Prostate gland (tissue), 2 donors: Measurements from ENCODE around the gene SEL1L3. TPM values are rescaled to one million over a fixed set of nuclear protein-coding genes. Genes with fewer than 3 reads are reported as not detected.

ENCODE experiments used
- DNase-seq: peaks from one replicate; pipeline ENCODE4 v3.0.0-alpha.2; 2019; ENCODE audit warnings: low spot score
- H3K27ac ChIP-seq, 2 donors: fragments of 200-600 bp; sonication (generic); 2 replicates each; pipeline ENCODE4 v1.5.1; 2017 to 2019
- H3K27me3 ChIP-seq: fragments of 200-600 bp; sonication (generic); replicated peaks from 2 replicates; pipeline ENCODE4 v1.5.1; 2019; ENCODE audit not compliant: insufficient read depth
- H3K36me3 ChIP-seq, 2 donors: fragments of 200-600 bp; sonication (generic); 1 replicate in 1 of 2; 2 replicates in 1 of 2; pipeline versions ENCODE4 v1.5.1 to v1.8.1; 2017 to 2019
- H3K4me1 ChIP-seq: fragments of 200-600 bp; sonication (generic); replicated peaks from 2 replicates; pipeline ENCODE4 v1.5.1; 2019
- H3K4me3 ChIP-seq, 2 donors: fragments of 200-600 bp; sonication (generic); 2 replicates each; pipeline ENCODE4 v1.5.1; 2017 to 2019
- H3K9me3 ChIP-seq: fragments of 200-600 bp; sonication (generic); 2 replicates; pipeline ENCODE4 v1.5.1; 2017
- CTCF ChIP-seq, 4 experiments: fragments of 200-600 bp in 2 of 4; fragments of 450-650 bp in 2 of 4; sonication (generic) in 2 of 4; IDR thresholded peaks; 1 replicate in 3 of 4; 2 replicates in 1 of 4; pipeline ENCODE4 v1.5.1; 2016 to 2019; ENCODE audit warnings: antibody characterized with exemption in 4 of 4, mild to moderate bottlenecking in 2 of 4, moderate library complexity in 2 of 4
- POLR2A ChIP-seq: fragments of 450-650 bp; IDR thresholded peaks from one replicate; pipeline ENCODE4 v1.6.1; 2016; ENCODE audit warnings: antibody characterized with exemption, mild to moderate bottlenecking
- POLR2AphosphoS5 ChIP-seq: sonication (generic); formaldehyde crosslinking; IDR thresholded peaks from one replicate; pipeline ENCODE4 v1.6.1; 2017; ENCODE audit warnings: antibody characterized with exemption
- WGBS: methylation state at CpG from one replicate; pipeline ENCODE4 v1.1.5; 2018; 5-methylcytosine and 5-hydroxymethylcytosine counted together
- intact Hi-C: fragments of 100-400 bp; cut with DNase I; formaldehyde crosslinking; loops from one replicate; pipeline ENCODE4 v1.14.2; 2022
- total RNA-seq, 2 donors: library from RNA; depleted of rRNA; stranded (reverse); fragments of >200 nt; gene quantifications; one replicate each; pipeline ENCODE4 v1.1.0, GENCODE V29; 2016

The SEL1L3 gene
- total RNA-seq, 2 donors from 2014 or later = 22.2 to 26.1 TPM

GRCh38 chr4:25844961-25845712 lies 17.7 kb downstream of the SEL1L3 start:
- intact Hi-C loops = no loop called here
- H3K4me1 ChIP-seq = no peaks in the 10 kb centered on the region

GRCh38 chr4:25843340-25844097 lies 19.3 kb downstream of the SEL1L3 start:
- Histone ChIP-seq H3K9me3 (no peaks in the 10 kb centered on the region), H3K27ac (no peak overlapping the region), H3K4me1 (no peaks in the 10 kb centered on the region), H3K4me3 (no peak overlapping the region), H3K27me3 (no peaks in the 10 kb centered on the region), H3K36me3 (no peaks in the 10 kb centered on the region)
- TF ChIP-seq POLR2AphosphoS5 (no peak), CTCF (IDR thresholded peaks at IDR 0.05) (no peak), POLR2A (no peak)
- 77% methylated on average over 22 of the region's 22 CpGs for WGBS
- intact Hi-C loops = no loop called here
- no peak for DNase-seq

More at GRCh38 chr4:25844961-25845712, 17.7 kb downstream of the SEL1L3 start:
- no peak overlapping the region for H3K27ac ChIP-seq
- TF ChIP-seq CTCF (IDR thresholded peaks at IDR 0.05) = no peak
- TF ChIP-seq POLR2A = no peak
- TF ChIP-seq POLR2AphosphoS5 = no peak
- no peak for DNase-seq
- H3K27me3 ChIP-seq = no peaks in the 10 kb centered on the region
- 97% methylated on average over 4 of the region's 4 CpGs for WGBS
- H3K4me3 ChIP-seq = no peak overlapping the region
- H3K9me3 ChIP-seq = no peaks in the 10 kb centered on the region
- H3K36me3 ChIP-seq = no peaks in the 10 kb centered on the region

GRCh38 chr4:25842229-25842845 lies 20.5 kb downstream of the SEL1L3 start:
- Histone ChIP-seq H3K36me3 (no peaks in the 10 kb centered on the region), H3K9me3 (no peaks in the 10 kb centered on the region), H3K4me1 (no peaks in the 10 kb centered on the region), H3K4me3 (no peak overlapping the region), H3K27ac (no peak overlapping the region), H3K27me3 (no peaks in the 10 kb centered on the region)
- intact Hi-C loops = no loop called here
- 84% methylated on average over 5 of the region's 5 CpGs for WGBS
- TF ChIP-seq CTCF (IDR thresholded peaks at IDR 0.05) (no peak), POLR2AphosphoS5 (no peak), POLR2A (no peak)
- no peak for DNase-seq

GRCh38 chr4:25839687-25840086 lies 23.1 kb downstream of the SEL1L3 start:
- H3K36me3 ChIP-seq = no peaks in the 10 kb centered on the region
- H3K27me3 ChIP-seq = no peaks in the 10 kb centered on the region
- 92% methylated on average over 12 of the region's 12 CpGs for WGBS
- no peaks in the 10 kb centered on the region for H3K9me3 ChIP-seq
- no peak overlapping the region for H3K27ac ChIP-seq
- H3K4me1 ChIP-seq = no peaks in the 10 kb centered on the region
- no peak for TF ChIP-seq POLR2A
- TF ChIP-seq POLR2AphosphoS5 = no peak
- TF ChIP-seq CTCF (IDR thresholded peaks at IDR 0.05) = no peak
- DNase-seq = no peak
- no peak overlapping the region for H3K4me3 ChIP-seq
- intact Hi-C loops = no loop called here
